Smooth muscle cell of bladder (primary cell): Measurements from ENCODE around the gene GPR161. TPM values are rescaled to one million over a fixed set of nuclear protein-coding genes. Genes with fewer than 3 reads are reported as not detected.

ENCODE experiments used
- total RNA-seq: library from RNA; depleted of rRNA; stranded (reverse); fragments of >200 nt; gene quantifications from 2 replicates; pipeline ENCODE4 v1.2.3, GENCODE V29; 2014

The GPR161 gene
- total RNA-seq: 11.3 and 11.8 TPM in 2 replicates

GRCh38 chr1:168136709-168137514, at the start of gene GPR161:
TSS of gene GPR161 (minus strand) at chr1:168136930. CDS start at chr1:168104850, 32,080 bp downstream.

GRCh38 chr1:168178638-168179437, 42.1 kb upstream of the GPR161 start, which contains the start of gene TIPRL:
TSS of gene TIPRL (plus strand) at chr1:168178962. CDS start at chr1:168179078, 116 bp downstream.

Other genes with a start within 250 kb of the GPR161 start
- under 0.01 and 0.37 TPM in 2 replicates for gene ADCY10, start 222.8 kb downstream of the GPR161 start, total RNA-seq
- gene DCAF6, start 200.2 kb downstream of the GPR161 start, total RNA-seq: 59.7 and 71.6 TPM in 2 replicates
- 37.7 and 39.8 TPM in 2 replicates for gene MPC2, start 199.9 kb downstream of the GPR161 start, total RNA-seq
- gene TIPRL, start 42.0 kb upstream of the GPR161 start, total RNA-seq: 36.1 and 37.7 TPM in 2 replicates
- 23.5 and 31.1 TPM in 2 replicates for gene SFT2D2, start 89.1 kb upstream of the GPR161 start, total RNA-seq
- gene TBX19, start 143.9 kb upstream of the GPR161 start, total RNA-seq: 0.43 and 0.74 TPM in 2 replicates